OCI-LY3 (cell line): ENCODE measurements around the gene C19orf73.

Experiments
- H2AFZ ChIP-seq: fragments of 200-600, 300-600 bp; shearing (Covaris generic); 2 replicates; pipeline ENCODE4 v1.6.0; 2014; ENCODE audit warnings: antibody characterized with exemption, low read depth, low read length
- H3K27ac ChIP-seq: fragments of 200-600, 300-600 bp; sonication (generic); 2 replicates; pipeline ENCODE4 v1.5.1; 2014; ENCODE audit warnings: mild to moderate bottlenecking, low read length, moderate library complexity, mixed read lengths
- H3K27me3 ChIP-seq: fragments of 200-600, 300-600 bp; sonication (generic); 2 replicates; pipeline ENCODE4 v1.6.1; 2014; ENCODE audit warnings: low read depth, low read length, mixed read lengths
- H3K36me3 ChIP-seq: fragments of 200-600, 300-600 bp; sonication (generic); replicated peaks from 2 replicates; pipeline ENCODE3; 2014; ENCODE audit warnings: low read depth, low read length, mixed read lengths
- H3K4me1 ChIP-seq: fragments of 300-600, 200-600 bp; sonication (generic); 2 replicates; pipeline ENCODE4 v1.6.1; 2014; ENCODE audit warnings: low read length, mixed read lengths
- H3K4me2 ChIP-seq: fragments of 200-600, 300-600 bp; sonication (generic); 2 replicates; pipeline ENCODE4 v1.6.1; 2014; ENCODE audit warnings: low read length, mixed read lengths
- H3K4me3 ChIP-seq: fragments of 300-600, 200-600 bp; sonication (generic); 2 replicates; pipeline ENCODE4 v1.5.1; 2014; ENCODE audit warnings: antibody characterized with exemption, mild to moderate bottlenecking, low read length, moderate library complexity
- H3K79me2 ChIP-seq: fragments of 300-600, 200-600 bp; shearing (Covaris generic); 2 replicates; pipeline ENCODE4 v1.6.1; 2014; ENCODE audit warnings: mild to moderate bottlenecking, low read length, mixed read lengths
- H3K9ac ChIP-seq: fragments of 300-600, 200-600 bp; shearing (Covaris generic); 2 replicates; pipeline ENCODE4 v1.6.0; 2014; ENCODE audit warnings: mild to moderate bottlenecking, low read length, moderate library complexity
- H3K9me3 ChIP-seq: fragments of 200-600, 300-600 bp; shearing (Covaris generic); 2 replicates; pipeline ENCODE4 v1.6.1; 2014; ENCODE audit warnings: low read length, mixed read lengths; ENCODE audit not compliant: insufficient read depth
- H4K20me1 ChIP-seq: fragments of 200-600, 300-600 bp; sonication (generic); 2 replicates; pipeline ENCODE4 v1.6.1; 2016; ENCODE audit warnings: low read length, mixed read lengths; ENCODE audit not compliant: insufficient read depth
- CTCF ChIP-seq: fragments of 200-600, 300-600 bp; sonication (generic); IDR thresholded peaks from 2 replicates; pipeline ENCODE4 v1.5.1; 2014; ENCODE audit warnings: antibody characterized with exemption, low read length, low read depth
- EZH2phosphoT487 ChIP-seq: fragments of 200-600 bp; shearing (Covaris generic); IDR thresholded peaks from 2 replicates; pipeline ENCODE4 v1.6.1; 2018; ENCODE audit warnings: antibody characterized with exemption, mixed run types, low read depth

The C19orf73 gene

DNA sequence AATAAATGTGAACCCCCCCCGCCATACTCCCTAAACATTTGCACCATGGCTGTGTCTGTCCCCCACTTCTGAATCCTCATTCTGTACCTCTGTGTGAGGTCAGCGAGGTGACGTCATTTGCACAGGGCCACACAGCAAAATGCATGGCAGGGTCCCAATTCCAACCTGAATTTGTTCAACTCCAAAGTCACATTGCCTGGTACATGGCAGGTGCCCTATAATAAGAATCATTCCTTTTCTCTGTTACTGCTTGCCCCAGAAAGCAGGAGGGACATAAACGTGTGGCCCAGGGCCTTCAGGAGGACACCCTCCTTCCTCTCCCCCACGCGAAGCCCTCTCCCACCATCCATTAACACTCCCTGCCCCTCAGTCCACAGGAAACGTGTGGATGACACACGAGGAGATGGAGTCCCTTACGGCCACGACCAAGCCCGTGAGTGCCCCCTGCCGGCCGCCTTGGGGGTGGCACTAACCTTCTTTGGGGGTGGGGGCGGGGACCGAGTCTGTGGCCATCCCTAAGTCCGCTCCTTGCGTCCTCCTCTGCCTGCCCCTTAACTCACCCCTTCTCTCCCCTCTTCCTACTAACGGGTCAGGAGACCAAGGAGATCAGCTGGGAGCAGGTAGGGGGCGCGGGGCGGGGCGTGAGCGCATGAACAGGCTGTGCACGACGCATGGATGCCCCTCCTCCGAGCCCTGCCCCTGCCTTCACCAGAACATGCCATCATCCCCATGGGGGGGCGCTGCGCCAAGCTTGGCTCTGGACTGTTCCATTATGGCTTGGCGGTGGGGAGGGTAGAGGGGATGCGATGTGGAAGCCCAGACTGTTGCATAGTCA, 26.8 kb upstream of the C19orf73 start:
- no peak overlapping the region for H3K27ac ChIP-seq
- peak overlapping the region; percentile 43; the same call in 1 of the 2 replicates for H3K9ac ChIP-seq
- no peaks in the 10 kb centered on the region for H3K79me2 ChIP-seq
- no peaks in the 10 kb centered on the region for H4K20me1 ChIP-seq
- peaks cover 19% of the 10 kb centered on the region for H3K4me1 ChIP-seq
- H3K9me3 ChIP-seq, result no peaks in the 10 kb centered on the region
- peak overlapping the region; percentile 58 for H2AFZ ChIP-seq
- peak overlapping the region; percentile 84 for H3K4me2 ChIP-seq
- H3K27me3 ChIP-seq, result no peaks in the 10 kb centered on the region
- TF ChIP-seq CTCF (peak; percentile 96), EZH2phosphoT487 (no peak)
- H3K36me3 ChIP-seq, result peaks cover 3% of the 10 kb centered on the region
- H3K4me3 ChIP-seq, result peak overlapping the region; percentile 73

DNA sequence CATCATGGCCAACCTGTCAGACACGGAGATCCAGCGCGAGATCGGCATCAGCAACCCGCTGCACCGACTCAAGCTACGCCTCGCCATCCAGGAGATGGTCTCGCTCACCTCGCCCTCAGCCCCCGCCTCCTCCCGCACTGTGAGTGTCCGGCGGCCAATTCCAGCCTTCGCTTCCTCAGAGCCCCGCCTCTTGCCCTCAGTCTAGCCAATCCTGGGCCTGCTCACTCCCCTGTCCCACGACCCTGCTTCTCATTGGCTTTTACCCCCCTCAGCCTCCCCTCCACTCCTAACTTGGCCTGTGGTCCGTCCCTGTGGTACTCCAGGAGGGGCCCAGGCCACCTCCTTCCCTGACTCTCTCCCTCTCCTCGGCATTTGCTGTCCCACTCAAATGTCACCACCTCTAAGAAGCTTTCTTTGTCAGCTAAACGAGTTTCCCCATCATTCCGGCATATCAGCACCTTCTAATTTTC, 24.0 kb upstream of the C19orf73 start:
- Histone ChIP-seq H3K9ac (no peak overlapping the region), H3K4me2 (no peak overlapping the region), H3K4me3 (no peak overlapping the region), H3K27ac (no peak overlapping the region), H3K36me3 (peaks cover 7% of the 10 kb centered on the region), H3K79me2 (no peaks in the 10 kb centered on the region), H3K9me3 (no peaks in the 10 kb centered on the region), H4K20me1 (no peaks in the 10 kb centered on the region), H3K4me1 (peaks cover 12% of the 10 kb centered on the region), H3K27me3 (no peaks in the 10 kb centered on the region), H2AFZ (no peak overlapping the region)
- no peak for TF ChIP-seq CTCF
- no peak for TF ChIP-seq EZH2phosphoT487

- Histone ChIP-seq H3K27ac (no peak overlapping the region), H3K9ac (no peak overlapping the region), H3K4me3 (no peak overlapping the region), H3K79me2 (no peaks in the 10 kb centered on the region), H3K27me3 (no peaks in the 10 kb centered on the region), H3K4me1 (peaks cover 12% of the 10 kb centered on the region), H3K4me2 (no peak overlapping the region), H2AFZ (no peak overlapping the region), H3K36me3 (peaks cover 11% of the 10 kb centered on the region), H4K20me1 (no peaks in the 10 kb centered on the region), H3K9me3 (no peaks in the 10 kb centered on the region)
- TF ChIP-seq EZH2phosphoT487 (no peak), CTCF (no peak)
These were observed 22.4 kb upstream of the C19orf73 start for GRCh38 chr19:49141352-49141751.

DNA sequence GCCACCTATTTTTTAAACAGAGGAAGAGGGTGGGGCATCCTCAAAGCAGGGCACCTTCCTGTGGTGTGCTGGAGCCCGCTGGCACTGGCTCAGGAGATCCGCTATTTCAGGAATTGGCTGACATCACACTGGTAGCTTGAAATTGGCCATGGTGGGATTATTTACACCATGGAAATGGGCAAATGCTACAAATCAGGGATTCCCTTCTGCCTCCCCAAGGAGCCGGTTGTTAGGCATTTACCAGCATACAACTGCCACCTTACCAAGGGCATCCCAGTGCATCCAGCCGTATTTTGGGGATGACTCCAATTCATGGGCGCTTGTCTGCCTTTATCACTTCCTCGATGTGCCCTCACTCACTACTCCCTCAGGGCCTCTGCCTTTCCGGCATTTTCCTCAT, 22.0 kb upstream of the C19orf73 start:
- Histone ChIP-seq H3K4me2 (no peak overlapping the region), H3K9ac (no peak overlapping the region), H3K4me1 (peaks cover 8% of the 10 kb centered on the region), H3K27ac (no peak overlapping the region), H3K9me3 (no peaks in the 10 kb centered on the region), H2AFZ (no peak overlapping the region), H3K36me3 (peaks cover 11% of the 10 kb centered on the region), H3K4me3 (no peak overlapping the region), H3K79me2 (no peaks in the 10 kb centered on the region), H4K20me1 (no peaks in the 10 kb centered on the region), H3K27me3 (no peaks in the 10 kb centered on the region)
- TF ChIP-seq EZH2phosphoT487 (no peak), CTCF (no peak)
